DND-41 (cell line): ENCODE results near the gene BCKDHB.

Experiments
- ATAC-seq: fragments of 200-7000 bp; cut with Tn5 transposase; 3 replicates; pipeline ENCODE4 v1.9.1; 2021; ENCODE audit warnings: low read depth; ENCODE audit not compliant: insufficient read depth
- DNase-seq: peaks from one replicate; pipeline ENCODE4 v3.0.0-alpha.2; 2020
- H2AFZ ChIP-seq: 2 replicates; pipeline ENCODE4 v1.6.0; 2012; ENCODE audit warnings: low read depth, low read length
- H3K27ac ChIP-seq: 2 replicates; pipeline ENCODE4 v1.5.1; 2012; ENCODE audit warnings: low read length, inconsistent platforms
- H3K27me3 ChIP-seq: fragments of 200-600 bp; sonication (generic); 2 replicates; pipeline ENCODE4 v1.6.0; 2012; ENCODE audit warnings: low read length, mild to moderate bottlenecking, inconsistent platforms; ENCODE audit not compliant: insufficient read depth, poor library complexity
- H3K36me3 ChIP-seq: 2 replicates; pipeline ENCODE4 v1.5.1; 2012; ENCODE audit warnings: low read length, inconsistent platforms; ENCODE audit not compliant: insufficient read depth
- H3K4me1 ChIP-seq: 2 replicates; pipeline ENCODE4 v1.5.1; 2012; ENCODE audit warnings: mild to moderate bottlenecking, low read length; ENCODE audit not compliant: insufficient read depth
- H3K4me2 ChIP-seq: 2 replicates; pipeline ENCODE4 v1.6.0; 2012; ENCODE audit warnings: mild to moderate bottlenecking, moderate library complexity, low read length, inconsistent platforms; ENCODE audit not compliant: insufficient read depth
- H3K4me3 ChIP-seq, 2 experiments: fragments of 200-600 bp in 1 of 2; shearing (Covaris generic) in 1 of 2; 2 replicates each; pipeline ENCODE4 v1.5.1; 2012 to 2016; ENCODE audit warnings: inconsistent platforms in 2 of 2, low read length in 2 of 2, mild to moderate bottlenecking in 2 of 2, low read depth in 1 of 2, moderate library complexity in 1 of 2
- H3K79me2 ChIP-seq: 2 replicates; pipeline ENCODE4 v1.6.0; 2012; ENCODE audit warnings: low read length, inconsistent platforms; ENCODE audit not compliant: insufficient read depth
- H3K9ac ChIP-seq: 2 replicates; pipeline ENCODE4 v1.6.0; 2012; ENCODE audit warnings: low read depth, mild to moderate bottlenecking, inconsistent platforms, low read length, moderate library complexity
- H3K9me3 ChIP-seq: 2 replicates; pipeline ENCODE4 v1.5.1; 2012; ENCODE audit warnings: low read length, moderate library complexity, mild to moderate bottlenecking, inconsistent platforms; ENCODE audit not compliant: insufficient read depth, severe bottlenecking
- H4K20me1 ChIP-seq: 2 replicates; pipeline ENCODE4 v1.6.0; 2012; ENCODE audit warnings: low read length; ENCODE audit not compliant: insufficient read depth
- CTCF ChIP-seq: IDR thresholded peaks from 2 replicates; pipeline ENCODE4 v1.5.1; 2012; ENCODE audit warnings: borderline replicate concordance, low read length, moderate library complexity, mild to moderate bottlenecking; ENCODE audit not compliant: poor library complexity, severe bottlenecking; ENCODE audit errors: extremely low read depth
- EZH2 ChIP-seq: IDR thresholded peaks from 3 replicates; pipeline ENCODE4 v1.6.1; 2012; ENCODE audit warnings: borderline replicate concordance, low read depth, mild to moderate bottlenecking, moderate library complexity, low read length, inconsistent platforms; ENCODE audit not compliant: severe bottlenecking

Gene BCKDHB

DNA sequence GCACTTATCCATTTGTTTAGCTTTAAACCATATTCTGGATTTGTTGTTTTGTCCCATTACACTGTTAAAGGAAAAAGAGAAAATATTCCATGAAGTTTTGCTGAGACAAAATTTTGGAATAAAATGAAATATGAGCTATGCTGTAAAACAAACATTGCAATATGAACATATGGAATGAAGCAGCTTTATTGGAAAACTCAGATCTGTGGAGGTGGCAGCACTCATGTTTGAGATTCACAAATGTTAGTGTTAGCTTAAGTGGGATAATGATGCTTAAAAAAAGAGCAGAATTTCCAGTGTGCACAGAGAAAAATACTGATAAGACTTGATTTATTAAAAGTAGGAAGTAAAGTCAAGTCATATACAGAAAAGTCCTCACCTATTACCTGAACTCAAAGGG is 196.2 kb downstream of the BCKDHB start:
- Histone ChIP-seq H2AFZ (no peak overlapping the region), H3K4me1 (no peaks in the 10 kb centered on the region), H3K27ac (no peak overlapping the region), H3K9me3 (no peaks in the 10 kb centered on the region), H3K79me2 (no peaks in the 10 kb centered on the region), H3K4me3 (no peak overlapping the region), H3K4me2 (no peak overlapping the region), H3K36me3 (no peaks in the 10 kb centered on the region), H3K27me3 (no peaks in the 10 kb centered on the region), H4K20me1 (no peaks in the 10 kb centered on the region), H3K9ac (no peak overlapping the region)
- ATAC-seq (no peak), DNase-seq (no peak)
- no peak for TF ChIP-seq CTCF
- TF ChIP-seq EZH2: no peak

DNA sequence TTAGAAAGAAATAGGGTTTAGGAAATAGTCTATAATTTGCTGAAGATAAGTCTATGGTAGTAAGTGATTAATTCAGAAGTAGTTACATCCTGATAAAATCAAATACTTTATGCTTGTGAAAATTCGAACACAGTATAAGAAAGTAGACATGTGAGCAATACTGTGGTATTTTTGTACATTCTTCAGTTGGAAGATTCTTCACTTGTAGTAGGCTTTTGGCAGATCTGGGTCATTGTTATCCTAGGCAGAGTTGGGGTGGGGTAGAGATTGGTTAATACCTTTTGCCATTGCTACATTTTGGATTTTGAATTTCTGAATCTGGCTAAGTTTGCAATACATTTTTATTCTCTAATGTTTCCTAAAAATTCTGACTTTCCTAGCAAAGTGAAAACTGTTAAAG is 197.5 kb downstream of the BCKDHB start:
- H3K4me1 ChIP-seq: no peaks in the 10 kb centered on the region
- H4K20me1 ChIP-seq: no peaks in the 10 kb centered on the region
- H3K9ac ChIP-seq: no peak overlapping the region
- DNase-seq (no peak), ATAC-seq (no peak)
- H3K36me3 ChIP-seq: no peaks in the 10 kb centered on the region
- no peak overlapping the region for H3K4me3 ChIP-seq
- no peak overlapping the region for H3K4me2 ChIP-seq
- H3K27me3 ChIP-seq: no peaks in the 10 kb centered on the region
- H3K9me3 ChIP-seq: no peaks in the 10 kb centered on the region
- no peak for TF ChIP-seq EZH2
- no peak for TF ChIP-seq CTCF
- H2AFZ ChIP-seq: no peak overlapping the region
- no peaks in the 10 kb centered on the region for H3K79me2 ChIP-seq
- H3K27ac ChIP-seq: no peak overlapping the region

DNA sequence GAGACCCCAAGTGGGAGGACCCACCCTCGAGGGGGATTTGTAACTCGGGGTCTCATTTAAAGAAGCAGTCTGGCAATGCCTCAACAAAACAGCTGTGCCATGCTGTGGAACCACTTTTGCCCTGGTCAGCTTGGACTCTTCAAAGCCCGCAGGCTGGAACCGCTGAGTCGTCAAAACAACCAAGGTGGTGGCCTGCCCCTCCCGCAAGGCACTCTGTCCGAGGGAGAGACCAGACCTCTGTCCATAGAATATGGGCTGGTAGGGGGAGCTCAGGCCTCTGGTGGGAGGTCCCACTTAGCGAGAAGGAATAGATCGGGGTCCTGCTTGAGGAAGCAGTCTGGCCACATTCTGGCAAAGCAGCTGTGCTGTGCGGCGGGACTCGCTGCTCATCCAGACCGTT is 208.1 kb downstream of the BCKDHB start:
- H4K20me1 ChIP-seq: no peaks in the 10 kb centered on the region
- no peak overlapping the region for H3K4me3 ChIP-seq
- H2AFZ ChIP-seq: no peak overlapping the region
- H3K4me1 ChIP-seq: no peaks in the 10 kb centered on the region
- no peak for DNase-seq
- H3K36me3 ChIP-seq: no peaks in the 10 kb centered on the region
- no peak overlapping the region for H3K27ac ChIP-seq
- H3K27me3 ChIP-seq: no peaks in the 10 kb centered on the region
- TF ChIP-seq EZH2: no peak
- no peaks in the 10 kb centered on the region for H3K79me2 ChIP-seq
- H3K4me2 ChIP-seq: no peak overlapping the region
- H3K9ac ChIP-seq: no peak overlapping the region
- no peak for ATAC-seq
- no peaks in the 10 kb centered on the region for H3K9me3 ChIP-seq

GRCh38 chr6:80316686-80317231 is 210.3 kb downstream of the BCKDHB start:
- no peak for DNase-seq
- no peaks in the 10 kb centered on the region for H3K27me3 ChIP-seq
- no peak overlapping the region for H3K4me2 ChIP-seq
- ATAC-seq: no peak
- H3K4me1 ChIP-seq: no peaks in the 10 kb centered on the region
- H4K20me1 ChIP-seq: no peaks in the 10 kb centered on the region
- no peak overlapping the region for H2AFZ ChIP-seq
- H3K36me3 ChIP-seq: no peaks in the 10 kb centered on the region
- no peak overlapping the region for H3K4me3 ChIP-seq
- no peaks in the 10 kb centered on the region for H3K9me3 ChIP-seq
- TF ChIP-seq CTCF (no peak), EZH2 (no peak)
- H3K27ac ChIP-seq: no peak overlapping the region
- H3K9ac ChIP-seq: no peak overlapping the region
- H3K79me2 ChIP-seq: no peaks in the 10 kb centered on the region
